C1 segment of cervical spinal cord (tissue), 14 donors: Measurements from ENCODE around the gene M1AP.

Experiments
- DNase-seq, 14 donors: peaks; one replicate each; lab custom pipeline; 2025; lab: John Stamatoyannopoulos, UW

The M1AP gene

GRCh38 chr2:74648009-74648443, at the start of gene M1AP:
Gene M1AP (minus strand): TSS chr2:74648330. CDS start chr2:74640275, 8,055 bp downstream.
- no peak for DNase-seq

- no peak for DNase-seq
Measured at GRCh38 chr2:74696829-74697228, 48.7 kb upstream of the M1AP start.

- DNase-seq: no peak
Measured at GRCh38 chr2:74695663-74696062, 47.5 kb upstream of the M1AP start.

- no peak for DNase-seq
Measured at GRCh38 chr2:74694281-74694680, 46.2 kb upstream of the M1AP start.

GRCh38 chr2:74693668-74694067, 45.5 kb upstream of the M1AP start:
- DNase-seq: no peak

GRCh38 chr2:74693213-74693612, 45.1 kb upstream of the M1AP start:
- DNase-seq: no peak

- no peak for DNase-seq
Measured at GRCh38 chr2:74691929-74692328, 43.8 kb upstream of the M1AP start.

- DNase-seq: peak in 1 of 14 donors; percentile 1
Measured at GRCh38 chr2:74690571-74690970, 42.4 kb upstream of the M1AP start.

- no peak for DNase-seq
Measured at GRCh38 chr2:74689671-74690070, 41.5 kb upstream of the M1AP start.

- no peak for DNase-seq
Measured at GRCh38 chr2:74688881-74689280, 40.8 kb upstream of the M1AP start.

GRCh38 chr2:74685408-74685807, 37.3 kb upstream of the M1AP start:
- no peak for DNase-seq

- no peak for DNase-seq
Measured at GRCh38 chr2:74682501-74682900, 34.4 kb upstream of the M1AP start.

GRCh38 chr2:74679615-74680014, 31.5 kb upstream of the M1AP start:
- no peak for DNase-seq

GRCh38 chr2:74676331-74676730, 28.2 kb upstream of the M1AP start:
- DNase-seq: no peak

GRCh38 chr2:74675090-74675489, 27.0 kb upstream of the M1AP start:
- no peak for DNase-seq

- no peak for DNase-seq
Measured at GRCh38 chr2:74673826-74674528, 25.8 kb upstream of the M1AP start.

GRCh38 chr2:74671479-74671878, 23.3 kb upstream of the M1AP start:
- DNase-seq: no peak

- DNase-seq: no peak
Measured at GRCh38 chr2:74670263-74670662, 22.1 kb upstream of the M1AP start.

GRCh38 chr2:74668087-74668486, 20.0 kb upstream of the M1AP start:
- DNase-seq: no peak

GRCh38 chr2:74659462-74659861, 11.3 kb upstream of the M1AP start:
- DNase-seq: no peak

- DNase-seq: no peak
Measured at GRCh38 chr2:74658516-74658915, 10.4 kb upstream of the M1AP start.

- DNase-seq: no peak
Measured at GRCh38 chr2:74655579-74655978, 7.4 kb upstream of the M1AP start.

- peak; percentile 72 to 98 (median 92) for DNase-seq
Measured at GRCh38 chr2:74653985-74654882, 6.1 kb upstream of the M1AP start, which contains the start of gene SEMA4F. Gene SEMA4F (plus strand): TSS chr2:74654247. CDS start chr2:74654377, 130 bp downstream.
